CD4-positive, alpha-beta T cell (primary cell): ENCODE results near the gene PRKCH. TPM values are rescaled to one million over a fixed set of nuclear protein-coding genes. Genes with fewer than 3 reads are reported as not detected.

Experiments
- ATAC-seq: fragments of 200-7000 bp; cut with Tn5 transposase; one replicate; pipeline ENCODE4 v1.10.0; 2022; ENCODE audit warnings: mild to moderate bottlenecking; ENCODE audit not compliant: poor library complexity
- CTCF ChIA-PET: fragments of 350-600 bp; sonication (Branson Sonifier 250); formaldehyde crosslinking; loops from one replicate; lab custom pipeline; 2021; ENCODE audit warnings: antibody characterized with exemption, inconsistent platforms; lab: Charles Lee
- POLR2A ChIA-PET: fragments of 350-600 bp; sonication (Branson Sonifier 250); formaldehyde crosslinking; loops from one replicate; lab custom pipeline; 2021; ENCODE audit warnings: antibody characterized with exemption, inconsistent platforms; lab: Charles Lee
- DNase-seq, 14 experiments: peaks; one replicate each; pipeline ENCODE4 v3.0.0-alpha.2; 2013 to 2020; ENCODE audit warnings: mixed read lengths in 2 of 14
- H3K27ac ChIP-seq, 2 donors: one replicate each; pipeline versions ENCODE4 v1.5.1 to v1.7.0; 2013; ENCODE audit warnings: low read length in 2 of 2, low read depth in 1 of 2, mild to moderate bottlenecking in 1 of 2
- H3K27me3 ChIP-seq, 2 experiments: 1 replicate in 1 of 2; 2 replicates in 1 of 2; pipeline versions ENCODE4 v1.6.1 to v1.7.0; 2013; ENCODE audit warnings: low read length in 2 of 2, control low read depth in 1 of 2, mild to moderate bottlenecking in 1 of 2, moderate library complexity in 1 of 2; ENCODE audit not compliant: insufficient read depth in 2 of 2, control insufficient read depth in 1 of 2
- H3K36me3 ChIP-seq: one replicate; pipeline ENCODE4 v1.6.1; 2013; ENCODE audit warnings: low read length, control low read depth; ENCODE audit not compliant: insufficient read depth
- H3K4me1 ChIP-seq: one replicate; pipeline ENCODE4 v1.6.1; 2013; ENCODE audit warnings: low read length, control low read depth; ENCODE audit not compliant: insufficient read depth
- H3K4me3 ChIP-seq: one replicate; pipeline ENCODE4 v1.5.1; 2013; ENCODE audit warnings: mild to moderate bottlenecking, low read length, moderate library complexity
- H3K9me3 ChIP-seq, 2 experiments: 1 replicate in 1 of 2; 2 replicates in 1 of 2; pipeline versions ENCODE4 v1.6.1 to v1.7.0; 2013; ENCODE audit warnings: low read length in 2 of 2, mild to moderate bottlenecking in 2 of 2, control low read depth in 1 of 2, moderate library complexity in 1 of 2; ENCODE audit not compliant: control insufficient read depth in 1 of 2, insufficient read depth in 1 of 2
- H3K27ac Mint-ChIP-seq: one replicate; pipeline ENCODE4 v1.8.0; 2020; ENCODE audit warnings: mixed read lengths
- H3K27me3 Mint-ChIP-seq: one replicate; pipeline ENCODE4 v1.8.0; 2021; ENCODE audit warnings: mixed read lengths
- H3K36me3 Mint-ChIP-seq: one replicate; pipeline ENCODE4 v1.8.0; 2021; ENCODE audit warnings: low read depth, mixed read lengths
- H3K4me1 Mint-ChIP-seq: one replicate; pipeline ENCODE4 v1.8.0; 2021; ENCODE audit warnings: low read depth, mixed read lengths
- H3K4me3 Mint-ChIP-seq: one replicate; pipeline ENCODE4 v1.8.0; 2020; ENCODE audit warnings: mild to moderate bottlenecking, mixed read lengths
- H3K9me3 Mint-ChIP-seq: one replicate; pipeline ENCODE4 v1.8.0; 2020; ENCODE audit warnings: mixed read lengths
- intact Hi-C, 2 experiments: fragments of 100-400 bp; cut with DNase I in 1 of 2; cut with micrococcal nuclease in 1 of 2; formaldehyde crosslinking; loops; one replicate each; pipeline versions ENCODE4 v1.15.1 to v1.9.0; 2023 to 2025; cut with DNase I, micrococcal nuclease
- total RNA-seq, 174 experiments: library from RNA in 2 of 174; stranded (reverse) in 2 of 174; gene quantifications; one replicate each; pipeline ENCODE4 v1.2.3 and lab custom pipeline; 2021 to 2026
- TF ChIP-seq, protein P1 (sequence below): fragments of 200-600 bp; IDR thresholded peaks from one replicate; pipeline ENCODE4 v1.8.0; 2022; ENCODE audit warnings: antibody characterized with exemption, mild to moderate bottlenecking

Gene PRKCH
- total RNA-seq, 2 experiments from 2014 or later: 378 to 385 TPM

DNA sequence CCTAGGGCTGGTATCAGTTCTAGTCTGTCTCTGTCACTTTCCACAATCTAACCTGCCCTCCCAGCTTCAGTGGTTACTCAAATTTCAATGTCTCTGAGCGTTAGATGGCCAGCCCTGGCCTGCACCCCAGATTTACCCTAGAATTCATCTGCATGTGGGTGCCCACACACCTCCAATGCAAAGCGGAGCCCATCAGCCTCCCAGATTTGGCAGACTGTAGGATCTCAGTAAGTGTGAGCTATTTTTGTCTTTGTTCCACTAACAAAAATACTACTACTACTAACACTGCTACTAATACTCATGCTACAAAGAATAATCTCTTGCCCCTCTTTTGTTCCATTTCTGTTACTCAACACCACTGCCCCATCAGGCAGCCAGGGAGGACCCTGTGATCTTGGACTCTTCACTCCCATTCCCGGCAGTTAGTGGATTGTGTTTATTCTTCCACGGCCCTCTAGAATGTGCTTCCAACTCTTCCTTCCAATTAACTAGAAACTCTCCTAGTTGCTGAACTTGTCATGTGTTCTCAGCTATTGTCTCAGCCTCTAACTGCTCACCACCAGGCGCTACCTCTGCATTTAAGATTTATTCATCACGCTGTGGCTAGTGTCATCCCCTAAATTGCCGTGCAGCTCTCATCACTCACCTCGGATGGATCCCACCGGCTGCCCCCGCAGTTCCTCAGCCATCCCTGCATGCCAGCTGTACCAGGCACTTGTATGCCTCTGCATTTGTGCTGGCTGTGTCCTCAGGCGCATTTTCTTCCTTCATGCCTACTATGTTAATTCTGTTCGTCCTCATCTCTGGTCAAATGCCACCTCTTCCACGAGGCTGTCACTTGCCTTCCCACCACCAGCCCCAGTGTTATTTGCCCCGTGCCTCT, 223.3 kb downstream of the PRKCH start:
- Histone ChIP-seq H3K27ac (no peak overlapping the region), H3K36me3 (peaks cover 94% of the 10 kb centered on the region), H3K9me3 (no peaks in the 10 kb centered on the region), H3K27me3 (no peaks in the 10 kb centered on the region), H3K4me1 (no peaks in the 10 kb centered on the region), H3K4me3 (no peak overlapping the region)
- TF ChIP-seq, protein P1, sequence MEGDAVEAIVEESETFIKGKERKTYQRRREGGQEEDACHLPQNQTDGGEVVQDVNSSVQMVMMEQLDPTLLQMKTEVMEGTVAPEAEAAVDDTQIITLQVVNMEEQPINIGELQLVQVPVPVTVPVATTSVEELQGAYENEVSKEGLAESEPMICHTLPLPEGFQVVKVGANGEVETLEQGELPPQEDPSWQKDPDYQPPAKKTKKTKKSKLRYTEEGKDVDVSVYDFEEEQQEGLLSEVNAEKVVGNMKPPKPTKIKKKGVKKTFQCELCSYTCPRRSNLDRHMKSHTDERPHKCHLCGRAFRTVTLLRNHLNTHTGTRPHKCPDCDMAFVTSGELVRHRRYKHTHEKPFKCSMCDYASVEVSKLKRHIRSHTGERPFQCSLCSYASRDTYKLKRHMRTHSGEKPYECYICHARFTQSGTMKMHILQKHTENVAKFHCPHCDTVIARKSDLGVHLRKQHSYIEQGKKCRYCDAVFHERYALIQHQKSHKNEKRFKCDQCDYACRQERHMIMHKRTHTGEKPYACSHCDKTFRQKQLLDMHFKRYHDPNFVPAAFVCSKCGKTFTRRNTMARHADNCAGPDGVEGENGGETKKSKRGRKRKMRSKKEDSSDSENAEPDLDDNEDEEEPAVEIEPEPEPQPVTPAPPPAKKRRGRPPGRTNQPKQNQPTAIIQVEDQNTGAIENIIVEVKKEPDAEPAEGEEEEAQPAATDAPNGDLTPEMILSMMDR: no peak
- Mint-ChIP-seq H3K27me3 (no peaks in the 10 kb centered on the region), H3K36me3 (peaks cover 100% of the 10 kb centered on the region), H3K4me3 (no peak overlapping the region), H3K9me3 (no peaks in the 10 kb centered on the region), H3K4me1 (peaks cover 26% of the 10 kb centered on the region), H3K27ac (peak overlapping the region; percentile 72)
- ChIA-PET CTCF (no interaction called here), POLR2A (interaction anchor here (0.8 kb wide), 1 partner anchor 10 kb away, joined by 3 read pairs; no protein-coding TSS in a partner anchor)
- DNase-seq: no peak
- ATAC-seq: no peak
- intact Hi-C loops: no loop called here

DNA sequence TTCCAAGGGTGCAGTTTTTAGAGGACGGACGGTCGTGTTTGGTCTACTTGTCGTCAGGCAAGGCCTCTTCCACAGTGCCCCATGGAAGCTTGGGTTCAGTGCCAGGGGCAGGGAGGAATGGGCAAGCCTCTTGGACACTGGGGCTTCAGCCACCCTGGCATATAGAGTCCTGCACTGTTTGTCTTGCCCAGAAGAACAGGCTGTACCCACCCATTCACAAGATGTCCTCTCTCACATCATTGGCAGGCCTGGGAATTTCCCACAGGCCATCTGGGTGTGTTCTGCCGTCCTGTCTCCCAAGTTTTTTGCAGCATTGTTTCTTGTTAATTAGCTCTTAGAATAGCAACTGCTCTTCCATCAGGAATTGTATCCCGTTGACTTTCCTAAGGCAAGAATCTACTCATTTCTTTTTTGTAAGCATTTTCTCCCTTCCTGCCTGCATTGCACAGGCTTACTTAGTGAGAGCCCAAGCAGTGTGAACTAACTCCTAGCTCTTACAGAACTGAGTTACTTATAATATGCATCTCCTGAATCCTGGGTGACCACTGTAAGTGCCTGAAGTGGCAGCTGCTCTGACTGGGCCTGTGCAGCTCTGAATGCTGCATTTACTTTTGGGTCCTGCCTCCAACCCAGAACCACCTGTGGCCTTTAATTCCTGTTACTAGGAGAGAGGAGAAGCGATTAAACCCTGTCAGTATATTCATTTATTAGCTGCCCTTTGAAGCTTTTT, 224.5 kb downstream of the PRKCH start:
- ChIA-PET CTCF (interaction anchor here (1.2 kb wide), 1 partner anchor 9 kb away, joined by 3 read pairs; no protein-coding TSS in a partner anchor), POLR2A (interaction anchor here (0.9 kb wide), 1 partner anchor 13 kb away, joined by 3 read pairs; no protein-coding TSS in a partner anchor)
- Histone ChIP-seq H3K4me1 (no peaks in the 10 kb centered on the region), H3K27ac (no peak overlapping the region), H3K36me3 (peaks cover 94% of the 10 kb centered on the region), H3K9me3 (no peaks in the 10 kb centered on the region), H3K27me3 (no peaks in the 10 kb centered on the region), H3K4me3 (no peak overlapping the region)
- Mint-ChIP-seq H3K4me1 (peaks cover 28% of the 10 kb centered on the region), H3K9me3 (no peaks in the 10 kb centered on the region), H3K36me3 (peaks cover 100% of the 10 kb centered on the region), H3K4me3 (no peak overlapping the region), H3K27me3 (no peaks in the 10 kb centered on the region), H3K27ac (peak overlapping the region; percentile 77)
- DNase-seq (no peak), ATAC-seq (no peak)
- intact Hi-C loops: no loop called here
- TF ChIP-seq, protein P1: no peak

DNA sequence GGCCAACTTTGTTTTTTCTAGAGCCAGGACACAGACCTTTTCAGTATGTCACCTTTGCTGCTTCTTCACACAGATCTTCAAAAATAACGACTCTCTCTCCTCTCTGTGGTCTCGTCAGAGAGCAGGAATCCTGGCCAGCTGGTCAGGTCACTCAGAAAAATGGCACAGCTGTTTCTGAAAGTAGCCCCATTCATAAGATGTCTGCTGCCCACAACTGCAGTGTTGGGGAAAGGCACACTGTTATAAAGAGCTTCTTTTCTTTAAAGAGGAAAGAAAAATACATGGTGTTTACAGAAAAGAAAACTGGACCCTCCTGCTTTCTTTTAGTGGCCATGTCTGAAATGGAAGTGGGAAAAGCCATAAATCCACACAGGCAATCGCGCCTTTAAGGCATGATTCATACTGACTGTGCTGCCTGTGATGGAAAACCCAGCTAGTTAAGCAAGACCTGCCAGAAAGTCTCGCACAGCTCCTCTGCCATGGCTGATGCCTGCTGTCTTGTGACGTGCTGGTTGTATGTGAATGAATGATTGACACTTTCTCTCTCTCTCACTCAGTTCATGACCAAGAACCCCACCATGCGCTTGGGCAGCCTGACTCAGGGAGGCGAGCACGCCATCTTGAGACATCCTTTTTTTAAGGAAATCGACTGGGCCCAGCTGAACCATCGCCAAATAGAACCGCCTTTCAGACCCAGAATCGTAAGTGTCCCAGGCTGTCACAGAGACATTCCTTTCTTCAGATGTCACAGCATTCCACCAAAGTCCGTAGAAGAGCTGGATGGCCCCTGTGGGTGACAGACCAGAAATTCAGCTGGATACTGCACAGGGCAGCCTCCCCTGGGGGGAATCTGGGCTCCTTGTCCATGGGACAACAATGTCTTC, 226.0 kb downstream of the PRKCH start:
- peak in 1 of 14 experiments; percentile 45 for DNase-seq
- Mint-ChIP-seq H3K4me1 (peaks cover 41% of the 10 kb centered on the region), H3K4me3 (no peak overlapping the region), H3K36me3 (peaks cover 99% of the 10 kb centered on the region), H3K9me3 (no peaks in the 10 kb centered on the region), H3K27ac (peak overlapping the region; percentile 50), H3K27me3 (no peaks in the 10 kb centered on the region)
- no peak for ATAC-seq
- Histone ChIP-seq H3K4me3 (no peak overlapping the region), H3K4me1 (peaks cover 4% of the 10 kb centered on the region), H3K9me3 (no peaks in the 10 kb centered on the region), H3K36me3 (peaks cover 97% of the 10 kb centered on the region), H3K27ac (no peak overlapping the region), H3K27me3 (no peaks in the 10 kb centered on the region)
- TF ChIP-seq, protein P1: no peak
- ChIA-PET POLR2A (interaction anchor here (0.7 to 1.2 kb wide), 3 partner anchors 10 to 115 kb away, joined by 3 to 4 read pairs (median 3); no protein-coding TSS in a partner anchor), CTCF (interaction anchor here (1.2 kb wide), 1 partner anchor 10 kb away, joined by 3 read pairs; no protein-coding TSS in a partner anchor)
- intact Hi-C loops: no loop called here
